GM19372 (cell line): ENCODE data around the gene GTF3C1.
"Not testable (repeated sequence)": the region's sequence is repeated elsewhere in the genome, so short reads cannot be mapped to it uniquely, and the experiment has no call there.

ENCODE experiments used
- ATAC-seq: cut with Tn5 transposase; IDR thresholded peaks from one replicate; pipeline ENCODE4 v1.9.1; 2021; ENCODE audit warnings: mild to moderate bottlenecking, low read depth, moderate library complexity; ENCODE audit not compliant: unreplicated experiment

Gene GTF3C1

DNA sequence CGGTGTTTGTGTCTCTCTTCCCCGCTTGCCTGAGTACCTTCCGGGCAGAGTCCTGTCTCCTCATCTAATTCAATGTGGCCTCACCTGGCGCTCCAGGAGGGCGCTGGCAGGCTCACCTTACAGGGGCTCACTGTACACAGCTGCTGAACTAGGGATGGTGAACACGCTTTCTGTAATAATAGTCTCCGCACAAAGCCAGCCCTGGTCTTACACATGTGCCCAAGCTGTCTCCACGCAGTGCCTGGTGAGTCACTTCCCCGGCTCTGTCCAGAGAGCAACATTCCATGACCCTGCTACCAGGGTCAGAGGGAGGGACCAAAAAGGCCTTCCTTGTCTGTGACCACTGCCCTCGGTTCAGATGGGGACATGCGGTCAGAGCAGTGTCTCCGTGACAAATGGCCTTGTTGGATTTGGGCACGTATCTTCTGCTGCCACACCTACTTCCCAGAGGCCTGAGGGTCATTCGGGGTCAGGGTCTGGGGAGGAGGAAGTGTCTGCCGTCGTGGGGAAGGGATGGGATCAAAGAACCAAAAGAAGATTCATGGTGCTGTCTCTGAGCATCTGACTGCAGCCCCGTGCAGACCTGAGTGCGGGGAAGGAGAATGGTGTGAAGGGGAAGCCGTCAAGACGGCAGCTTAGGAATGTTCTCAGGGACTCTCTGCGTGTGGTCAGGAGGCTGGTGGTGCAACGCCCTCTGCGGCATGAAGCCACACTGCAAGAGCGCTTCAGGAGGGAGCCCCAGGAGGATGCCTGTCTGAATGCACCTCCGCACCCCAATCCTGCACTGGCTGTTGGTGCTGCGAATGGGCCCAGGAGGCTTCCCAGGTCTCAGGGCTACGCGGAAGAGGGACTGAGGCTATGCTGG, 78.9 kb downstream of the GTF3C1 start:
- ATAC-seq = no peak

DNA sequence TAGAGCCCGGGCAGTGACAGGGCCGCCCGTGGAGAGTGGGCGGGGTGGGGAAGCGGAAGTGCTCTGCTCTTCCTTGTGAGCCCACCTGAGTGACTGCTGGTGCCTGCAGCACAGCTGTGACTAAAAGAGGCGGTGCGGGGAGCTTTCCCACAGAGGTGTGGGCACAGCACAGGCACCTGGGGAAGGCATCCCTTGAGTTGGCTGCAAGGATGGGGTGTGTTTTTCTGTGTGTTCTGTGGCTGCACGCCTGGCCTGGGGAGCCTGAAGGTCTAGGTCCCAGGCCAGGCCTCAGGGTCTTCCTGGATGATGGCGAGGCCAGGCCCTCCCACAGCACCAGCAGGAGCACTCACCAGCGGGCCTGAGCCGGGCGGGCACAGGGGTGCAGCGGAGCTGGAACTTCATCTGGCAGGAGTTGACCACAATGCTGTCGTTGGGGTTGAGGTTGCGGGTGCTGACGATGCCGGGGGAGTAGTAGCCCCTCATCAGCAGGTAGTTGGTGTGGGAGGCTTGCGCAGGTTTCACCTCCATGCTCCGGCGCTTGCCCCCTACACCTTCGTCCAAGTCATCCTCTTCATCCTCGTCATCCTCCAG, 80.7 kb downstream of the GTF3C1 start:
- no peak for ATAC-seq

DNA sequence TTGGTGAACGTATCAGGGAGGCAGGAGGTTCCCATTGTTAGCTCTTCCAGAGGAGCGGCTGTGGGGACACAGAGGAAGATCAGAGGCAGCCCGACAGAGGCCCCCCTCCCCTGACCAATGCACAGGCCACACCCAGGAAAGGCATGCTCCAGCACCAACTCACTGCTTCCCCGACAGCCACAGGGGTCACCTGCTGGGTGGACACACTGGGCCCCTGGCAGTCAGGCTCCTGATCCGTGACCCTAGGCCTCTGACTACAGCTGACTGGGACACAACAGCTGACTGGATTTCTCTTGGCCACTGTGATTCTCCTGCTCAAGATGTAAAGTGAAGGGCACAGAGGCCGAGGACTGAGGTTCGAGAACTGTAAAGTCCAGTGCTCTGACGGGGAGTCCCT, 84.2 kb downstream of the GTF3C1 start:
- ATAC-seq = no peak

GRCh38 chr16:27464626-27465482, 84.9 kb downstream of the GTF3C1 start:
- no peak for ATAC-seq

- no peak for ATAC-seq
Observed at GRCh38 chr16:27463741-27464591, 85.7 kb downstream of the GTF3C1 start.

- ATAC-seq = no peak
Observed at GRCh38 chr16:27462846-27463682, 86.6 kb downstream of the GTF3C1 start.

GRCh38 chr16:27462200-27462845, 87.4 kb downstream of the GTF3C1 start:
- no peak for ATAC-seq

DNA sequence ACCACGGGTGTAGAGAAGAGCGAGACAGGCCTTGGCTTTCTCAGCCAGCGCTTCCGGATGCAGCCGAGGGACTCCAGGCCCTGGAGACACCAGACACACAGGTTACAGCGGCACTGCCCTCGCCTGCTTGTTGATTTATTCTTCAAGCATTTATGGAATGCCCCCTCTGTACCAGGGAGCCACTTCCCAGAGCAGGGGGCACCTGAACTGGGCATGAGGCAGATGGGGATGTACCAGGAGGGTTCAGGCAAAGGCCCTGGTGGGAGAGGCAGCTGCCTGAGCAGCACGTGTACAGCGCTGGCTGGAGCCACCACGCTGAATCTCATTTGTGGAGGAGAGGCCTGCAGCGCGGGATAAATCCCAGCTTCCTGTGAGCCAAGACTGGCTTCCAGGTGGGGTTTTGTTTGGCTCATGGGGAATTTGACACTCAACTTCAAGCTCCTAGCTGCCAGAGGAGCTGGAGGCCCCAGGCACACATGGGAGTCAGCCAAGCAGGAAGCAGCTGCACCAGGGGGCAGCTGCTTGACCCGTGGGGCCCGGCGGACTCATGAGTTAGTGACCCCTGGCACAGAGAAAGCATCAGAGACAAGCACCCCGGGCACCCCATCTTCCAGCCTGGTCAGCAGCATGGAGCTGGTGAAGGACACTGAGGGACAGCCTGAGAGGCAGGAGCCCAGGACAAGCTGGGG, 88.1 kb downstream of the GTF3C1 start:
- no peak for ATAC-seq

GRCh38 chr16:27460663-27461482, 88.8 kb downstream of the GTF3C1 start:
- ATAC-seq = no peak

DNA sequence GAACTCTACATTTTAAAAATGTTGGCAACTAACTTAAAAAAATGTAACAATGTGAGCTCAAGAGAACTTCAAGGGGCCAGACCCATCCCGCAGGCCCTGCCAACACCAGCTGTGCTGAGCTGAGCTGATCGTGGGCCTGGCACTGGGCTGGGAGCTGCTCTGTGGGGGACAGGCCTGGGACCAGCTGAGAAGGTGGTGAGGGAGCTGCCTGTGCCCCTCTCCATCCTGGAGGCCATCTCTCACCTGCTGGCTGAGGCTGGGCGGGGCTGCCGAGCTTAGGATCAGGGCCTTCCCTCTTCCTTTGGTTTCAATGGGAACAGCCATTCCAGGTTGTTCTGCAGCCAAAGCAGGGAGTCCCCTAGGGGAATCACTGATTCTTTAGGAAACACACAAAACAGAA, 89.5 kb downstream of the GTF3C1 start:
- no peak for ATAC-seq

- ATAC-seq = no peak
Observed at GRCh38 chr16:27458987-27459688, 90.6 kb downstream of the GTF3C1 start.

- ATAC-seq = no peak
Observed at GRCh38 chr16:27458258-27458657, 91.5 kb downstream of the GTF3C1 start.

- ATAC-seq = not testable (repeated sequence)
Observed at GRCh38 chr16:27457605-27457900, 92.2 kb downstream of the GTF3C1 start.

DNA sequence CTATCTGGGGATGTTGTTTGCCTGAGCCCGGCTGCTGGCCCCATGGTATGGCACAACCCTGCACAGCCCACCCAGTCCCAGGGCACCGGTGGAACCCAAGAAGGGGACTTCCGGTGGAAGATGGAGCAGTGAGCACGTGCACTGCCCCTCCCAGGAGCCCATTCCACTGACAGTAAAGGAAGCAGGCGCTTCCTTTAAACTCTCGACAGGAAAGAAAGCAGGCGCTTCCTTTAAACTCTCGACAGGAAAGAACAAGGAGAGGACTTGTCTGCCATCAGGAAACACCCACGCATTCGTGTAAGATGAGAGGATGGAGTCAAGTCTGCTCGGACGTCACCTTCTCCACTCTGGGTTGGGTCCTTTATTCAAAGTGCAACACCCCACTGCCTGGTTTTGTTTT, 94.0 kb downstream of the GTF3C1 start:
- ATAC-seq = no peak

DNA sequence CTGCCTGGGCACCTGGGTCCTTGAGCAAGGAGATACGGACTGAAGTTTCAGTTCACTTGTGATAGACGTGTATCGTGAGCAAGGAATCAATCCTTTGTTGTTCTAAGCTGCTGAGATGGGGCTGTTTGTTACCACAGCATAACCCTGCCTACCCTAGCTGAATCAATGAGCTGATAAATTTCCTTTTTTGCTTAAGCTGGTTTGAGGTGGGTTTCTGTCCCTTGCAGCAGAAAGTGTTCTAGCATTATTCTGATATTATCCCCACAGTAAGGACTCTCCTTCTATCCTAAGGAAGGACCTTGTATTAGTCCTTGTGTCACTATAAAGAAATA, 96.3 kb downstream of the GTF3C1 start:
- ATAC-seq = no peak

DNA sequence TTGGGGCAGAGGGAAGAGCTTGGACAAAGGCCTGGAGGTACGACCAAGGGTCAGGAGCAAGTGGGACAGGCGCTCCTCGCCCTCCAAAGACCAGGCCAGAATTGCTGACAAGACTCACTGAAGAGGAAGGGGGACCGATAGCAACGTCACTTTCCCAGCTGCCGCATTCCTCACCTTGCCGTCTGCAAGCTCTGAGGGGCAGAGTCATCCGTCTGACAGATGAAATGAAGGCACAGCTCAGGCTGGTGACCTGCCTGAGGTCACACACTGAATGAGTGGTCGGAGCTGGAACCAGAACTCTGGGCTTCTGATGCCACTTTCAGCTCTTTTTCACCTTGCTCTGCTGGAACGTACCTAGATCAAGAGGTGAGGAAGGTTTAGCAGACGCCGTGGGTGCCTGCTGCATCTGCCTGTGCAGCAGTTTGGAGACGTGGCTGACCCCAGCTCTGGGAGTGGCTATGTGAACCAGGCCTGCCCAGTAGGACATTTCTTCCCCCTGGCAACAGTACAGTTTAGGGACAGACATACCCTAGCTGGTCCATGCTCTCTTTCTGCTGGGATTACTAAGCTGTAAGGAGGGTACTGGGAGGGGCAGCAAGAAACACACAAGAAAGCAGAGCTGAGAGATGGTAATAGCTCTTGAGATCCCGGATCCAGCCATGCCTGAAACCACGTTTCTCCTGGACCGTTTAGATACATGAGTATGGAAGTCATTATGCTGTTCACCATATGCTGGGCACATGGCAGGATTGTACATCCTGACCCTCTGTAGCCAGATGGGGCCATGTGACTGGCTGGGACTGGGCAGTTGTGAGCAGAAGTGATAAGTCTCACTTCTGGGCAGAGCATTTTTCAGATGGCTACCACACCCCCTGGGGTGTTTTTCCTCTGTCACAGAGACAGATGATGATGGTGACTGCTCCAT, 96.9 kb downstream of the GTF3C1 start:
- no peak for ATAC-seq
